HG03060 (cell line): Measurements from ENCODE around the gene RAPGEF6.
"Not testable (repeated sequence)": the region's sequence is repeated elsewhere in the genome, so short reads cannot be mapped to it uniquely, and the experiment has no call there.

Source experiments
- ATAC-seq: cut with Tn5 transposase; IDR thresholded peaks from one replicate; pipeline ENCODE4 v1.9.1; 2021; ENCODE audit warnings: low read depth, moderate number of reproducible peaks; ENCODE audit not compliant: unreplicated experiment

Gene RAPGEF6

GRCh38 chr5:131459216-131459615, 175.8 kb downstream of the RAPGEF6 start:
- no peak for ATAC-seq

- no peak for ATAC-seq
Measured at GRCh38 chr5:131457193-131457592, 177.8 kb downstream of the RAPGEF6 start.

- no peak for ATAC-seq
Measured at GRCh38 chr5:131450941-131451340, 184.1 kb downstream of the RAPGEF6 start.

GRCh38 chr5:131441184-131441583, 193.8 kb downstream of the RAPGEF6 start:
- ATAC-seq = no peak

- ATAC-seq = no peak
Measured at GRCh38 chr5:131436081-131436480, 198.9 kb downstream of the RAPGEF6 start.

GRCh38 chr5:131433109-131433508, 201.9 kb downstream of the RAPGEF6 start:
- ATAC-seq = no peak

- no peak for ATAC-seq
Measured at GRCh38 chr5:131431794-131432193, 203.2 kb downstream of the RAPGEF6 start.

- ATAC-seq = no peak
Measured at GRCh38 chr5:131430794-131431193, 204.2 kb downstream of the RAPGEF6 start.

GRCh38 chr5:131426011-131426410, 209.0 kb downstream of the RAPGEF6 start:
- no peak for ATAC-seq

GRCh38 chr5:131423056-131423455, 212.0 kb downstream of the RAPGEF6 start:
- no peak for ATAC-seq

GRCh38 chr5:131419877-131420276, 215.2 kb downstream of the RAPGEF6 start:
- ATAC-seq = no peak

- ATAC-seq = no peak
Measured at GRCh38 chr5:131418846-131419245, 216.2 kb downstream of the RAPGEF6 start.

- peak; percentile 14 for ATAC-seq
Measured at GRCh38 chr5:131417240-131417869, 217.7 kb downstream of the RAPGEF6 start.

- peak; percentile 75 for ATAC-seq
Measured at GRCh38 chr5:131416729-131417128, 218.3 kb downstream of the RAPGEF6 start.

GRCh38 chr5:131413605-131414559, 221.1 kb downstream of the RAPGEF6 start:
- ATAC-seq = peak; percentile 73

GRCh38 chr5:131406975-131407638, 227.9 kb downstream of the RAPGEF6 start:
- no peak for ATAC-seq

- no peak for ATAC-seq
Measured at GRCh38 chr5:131406076-131406475, 229.0 kb downstream of the RAPGEF6 start.

GRCh38 chr5:131405674-131406073, 229.4 kb downstream of the RAPGEF6 start:
- no peak for ATAC-seq

GRCh38 chr5:131400585-131400984, 234.4 kb downstream of the RAPGEF6 start:
- no peak for ATAC-seq

- not testable (repeated sequence) for ATAC-seq
Measured at GRCh38 chr5:131399007-131399406, 236.0 kb downstream of the RAPGEF6 start.

- ATAC-seq = no peak
Measured at GRCh38 chr5:131396630-131397273, 238.3 kb downstream of the RAPGEF6 start.
